ENCODE measurements around the gene GALNT15.

The GALNT15 gene

GRCh38 chr3:16183601-16184270 is 9.3 kb downstream of the GALNT15 start:
- in situ Hi-C loops (cut with HindIII; ENCODE audit: low sequenced_read_pairs) = no loop called here

- in situ Hi-C loops (cut with HindIII; ENCODE audit: low sequenced_read_pairs) = no loop called here
Observed at GRCh38 chr3:16186086-16186485, 11.6 kb downstream of the GALNT15 start.

- in situ Hi-C loops (cut with HindIII; ENCODE audit: low sequenced_read_pairs) = no loop called here
Observed at GRCh38 chr3:16186565-16186964, 12.1 kb downstream of the GALNT15 start.

- in situ Hi-C loops (cut with HindIII; ENCODE audit: low sequenced_read_pairs) = no loop called here
Observed at GRCh38 chr3:16187213-16187790, 12.8 kb downstream of the GALNT15 start.

GRCh38 chr3:16188071-16188470 is 13.6 kb downstream of the GALNT15 start:
- in situ Hi-C loops (cut with HindIII; ENCODE audit: low sequenced_read_pairs) = no loop called here

- in situ Hi-C loops (cut with HindIII; ENCODE audit: low sequenced_read_pairs) = no loop called here
Observed at GRCh38 chr3:16189201-16189600, 14.7 kb downstream of the GALNT15 start.

GRCh38 chr3:16190704-16191103 is 16.2 kb downstream of the GALNT15 start:
- in situ Hi-C loops (cut with HindIII; ENCODE audit: low sequenced_read_pairs) = no loop called here

GRCh38 chr3:16191591-16191990 is 17.1 kb downstream of the GALNT15 start:
- in situ Hi-C loops (cut with HindIII; ENCODE audit: low sequenced_read_pairs) = no loop called here

- in situ Hi-C loops (cut with HindIII; ENCODE audit: low sequenced_read_pairs) = no loop called here
Observed at GRCh38 chr3:16192176-16192811, 17.8 kb downstream of the GALNT15 start.

- in situ Hi-C loops (cut with HindIII; ENCODE audit: low sequenced_read_pairs) = no loop called here
Observed at GRCh38 chr3:16198427-16198826, 23.9 kb downstream of the GALNT15 start.

- in situ Hi-C loops (cut with HindIII; ENCODE audit: low sequenced_read_pairs) = loop anchor here (25.0 kb wide), 1 partner anchor 362 kb away; no protein-coding TSS in a partner anchor
Observed at GRCh38 chr3:16199769-16200168, 25.3 kb downstream of the GALNT15 start.

GRCh38 chr3:16200411-16200810 is 25.9 kb downstream of the GALNT15 start:
- in situ Hi-C loops (cut with HindIII; ENCODE audit: low sequenced_read_pairs) = loop anchor here (25.0 kb wide), 1 partner anchor 363 kb away; no protein-coding TSS in a partner anchor

GRCh38 chr3:16203031-16203430 is 28.6 kb downstream of the GALNT15 start:
- in situ Hi-C loops (cut with HindIII; ENCODE audit: low sequenced_read_pairs) = loop anchor here (25.0 kb wide), 1 partner anchor 366 kb away; no protein-coding TSS in a partner anchor

GRCh38 chr3:16203671-16204629 is 29.5 kb downstream of the GALNT15 start:
- in situ Hi-C loops (cut with HindIII; ENCODE audit: low sequenced_read_pairs) = loop anchor here (25.0 kb wide), 1 partner anchor 367 kb away; no protein-coding TSS in a partner anchor

- in situ Hi-C loops (cut with HindIII; ENCODE audit: low sequenced_read_pairs) = loop anchor here (25.0 kb wide), 1 partner anchor 367 kb away; no protein-coding TSS in a partner anchor
Observed at GRCh38 chr3:16204751-16205150, 30.3 kb downstream of the GALNT15 start.

- in situ Hi-C loops (cut with HindIII; ENCODE audit: low sequenced_read_pairs) = loop anchor here (25.0 kb wide), 1 partner anchor 368 kb away; no protein-coding TSS in a partner anchor
Observed at GRCh38 chr3:16205156-16205870, 30.8 kb downstream of the GALNT15 start.

- in situ Hi-C loops (cut with HindIII; ENCODE audit: low sequenced_read_pairs) = loop anchor here (25.0 kb wide), 1 partner anchor 370 kb away; no protein-coding TSS in a partner anchor
Observed at GRCh38 chr3:16207031-16207430, 32.6 kb downstream of the GALNT15 start.

- in situ Hi-C loops (cut with HindIII; ENCODE audit: low sequenced_read_pairs) = loop anchor here (25.0 kb wide), 1 partner anchor 374 kb away; no protein-coding TSS in a partner anchor
Observed at GRCh38 chr3:16211176-16211904, 36.9 kb downstream of the GALNT15 start.

GRCh38 chr3:16214366-16214765 is 39.9 kb downstream of the GALNT15 start:
- in situ Hi-C loops (cut with HindIII; ENCODE audit: low sequenced_read_pairs) = loop anchor here (25.0 kb wide), 1 partner anchor 377 kb away; no protein-coding TSS in a partner anchor
